Panc1 (cell line): ENCODE measurements around the gene TLE7. TPM values are rescaled to one million over a fixed set of nuclear protein-coding genes. Genes with fewer than 3 reads are reported as not detected.

Experiments used
- ATAC-seq: fragments of 200-7000 bp; cut with Tn5 transposase; 2 replicates; pipeline ENCODE4 v1.9.1; 2020; ENCODE audit warnings: mild to moderate bottlenecking, moderate library complexity
- BruUV-seq: library from RNA; stranded (reverse); fragments of 400-500 nt; replicated peaks from 2 replicates; lab custom pipeline; 2021; lab: Mats Ljungman, UMichigan
- CTCF ChIA-PET: fragments of 300-600 bp; sonication (Branson Sonifier 250); formaldehyde crosslinking; loops from one replicate; lab custom pipeline; 2022; ENCODE audit warnings: antibody characterized with exemption; lab: Charles Lee
- POLR2A ChIA-PET: fragments of 300-600 bp; sonication (Branson Sonifier 250); formaldehyde crosslinking; loops from one replicate; lab custom pipeline; 2022; ENCODE audit warnings: antibody characterized with exemption; lab: Charles Lee
- DNase-seq: peaks from one replicate; pipeline ENCODE4 v3.0.0-alpha.2; 2010; ENCODE audit warnings: low read depth, low spot score
- H3K27ac ChIP-seq: 2 replicates; pipeline ENCODE4 v1.5.1; 2011; ENCODE audit warnings: mild to moderate bottlenecking, low read length, inconsistent platforms
- H3K27me3 ChIP-seq: fragments of 200-500 bp; sonication (Bioruptor generic); 2 replicates; pipeline ENCODE4 v1.6.0; 2014; ENCODE audit warnings: low read length, inconsistent platforms; ENCODE audit not compliant: control insufficient read depth, insufficient read depth
- H3K36me3 ChIP-seq: fragments of 200-500 bp; sonication (Bioruptor generic); 2 replicates; pipeline ENCODE4 v1.5.1; 2014; ENCODE audit warnings: inconsistent platforms, mild to moderate bottlenecking, low read length, moderate library complexity; ENCODE audit not compliant: control insufficient read depth, insufficient read depth
- H3K4me1 ChIP-seq: 2 replicates; pipeline ENCODE4 v1.5.1; 2011; ENCODE audit warnings: inconsistent platforms, mild to moderate bottlenecking, low read length, moderate library complexity; ENCODE audit not compliant: control insufficient read depth, insufficient read depth
- H3K4me3 ChIP-seq, 2 experiments: 2 replicates each; pipeline ENCODE4 v1.5.1; 2011 to 2012; ENCODE audit warnings: low read depth in 2 of 2, low read length in 2 of 2, mild to moderate bottlenecking in 2 of 2, inconsistent platforms in 1 of 2, moderate library complexity in 1 of 2
- H3K9me3 ChIP-seq: fragments of 200-500 bp; sonication (Bioruptor generic); 2 replicates; pipeline ENCODE4 v1.5.1; 2014; ENCODE audit warnings: low read depth, mild to moderate bottlenecking, inconsistent platforms, low read length, moderate library complexity; ENCODE audit not compliant: control insufficient read depth, insufficient read depth
- CTCF ChIP-seq: fragments of 450-650 bp; IDR thresholded peaks from 2 replicates; pipeline ENCODE4 v1.5.1; 2017; ENCODE audit warnings: mild to moderate bottlenecking
- POLR2AphosphoS5 ChIP-seq: IDR thresholded peaks from 2 replicates; pipeline ENCODE4 v1.6.1; 2012; ENCODE audit warnings: mild to moderate bottlenecking, low read depth, low read length, moderate library complexity
- SIN3A ChIP-seq: IDR thresholded peaks from 2 replicates; pipeline ENCODE4 v1.6.1; 2012; ENCODE audit warnings: low read depth, mild to moderate bottlenecking, low read length, moderate library complexity, borderline replicate concordance; ENCODE audit not compliant: insufficient read depth
- TCF7L2 ChIP-seq: IDR thresholded peaks from 2 replicates; pipeline ENCODE4 v1.6.1; 2011; ENCODE audit warnings: mild to moderate bottlenecking, low read depth, low read length, inconsistent platforms
- in situ Hi-C: cut with HindIII; loops from 2 replicates; pipeline ENCODE4 v1.10.0; 2016; ENCODE audit warnings: low sequenced_read_pairs, low pct_unique_long_range_greater_than_20kb
- intact Hi-C: fragments of 100-400 bp; cut with micrococcal nuclease; formaldehyde crosslinking; loops from one replicate; pipeline ENCODE4 v1.10.0; 2022; ENCODE audit not compliant: unreplicated experiment
- total RNA-seq: library from RNA; stranded (reverse); gene quantifications from one replicate; pipeline ENCODE4 v1.2.1, GENCODE V29; 2021; ENCODE audit not compliant: unreplicated experiment
- TF ChIP-seq, protein P1 (sequence below), 2 experiments: IDR thresholded peaks; 2 replicates each; pipeline ENCODE4 v1.6.1; 2011 to 2012; ENCODE audit warnings: low read depth in 2 of 2, control low read depth in 1 of 2, low read length in 1 of 2, mild to moderate bottlenecking in 1 of 2, moderate library complexity in 1 of 2; ENCODE audit not compliant: insufficient read depth in 1 of 2

TLE7 gene
- total RNA-seq, 1 experiment from 2014 or later = not detected

- peaks cover 4% of the 10 kb centered on the region; the same call in 1 of the 2 replicates for H3K4me1 ChIP-seq
- POLR2A ChIA-PET = no interaction called here
- DNase-seq = no peak
- intact Hi-C loops = no loop called here
- in situ Hi-C loops = no loop called here
- CTCF ChIA-PET = interaction anchor here (0.6 kb wide), 1 partner anchor 642 kb away, joined by 3 read pairs; no protein-coding TSS in a partner anchor
- TF ChIP-seq, protein P1, sequence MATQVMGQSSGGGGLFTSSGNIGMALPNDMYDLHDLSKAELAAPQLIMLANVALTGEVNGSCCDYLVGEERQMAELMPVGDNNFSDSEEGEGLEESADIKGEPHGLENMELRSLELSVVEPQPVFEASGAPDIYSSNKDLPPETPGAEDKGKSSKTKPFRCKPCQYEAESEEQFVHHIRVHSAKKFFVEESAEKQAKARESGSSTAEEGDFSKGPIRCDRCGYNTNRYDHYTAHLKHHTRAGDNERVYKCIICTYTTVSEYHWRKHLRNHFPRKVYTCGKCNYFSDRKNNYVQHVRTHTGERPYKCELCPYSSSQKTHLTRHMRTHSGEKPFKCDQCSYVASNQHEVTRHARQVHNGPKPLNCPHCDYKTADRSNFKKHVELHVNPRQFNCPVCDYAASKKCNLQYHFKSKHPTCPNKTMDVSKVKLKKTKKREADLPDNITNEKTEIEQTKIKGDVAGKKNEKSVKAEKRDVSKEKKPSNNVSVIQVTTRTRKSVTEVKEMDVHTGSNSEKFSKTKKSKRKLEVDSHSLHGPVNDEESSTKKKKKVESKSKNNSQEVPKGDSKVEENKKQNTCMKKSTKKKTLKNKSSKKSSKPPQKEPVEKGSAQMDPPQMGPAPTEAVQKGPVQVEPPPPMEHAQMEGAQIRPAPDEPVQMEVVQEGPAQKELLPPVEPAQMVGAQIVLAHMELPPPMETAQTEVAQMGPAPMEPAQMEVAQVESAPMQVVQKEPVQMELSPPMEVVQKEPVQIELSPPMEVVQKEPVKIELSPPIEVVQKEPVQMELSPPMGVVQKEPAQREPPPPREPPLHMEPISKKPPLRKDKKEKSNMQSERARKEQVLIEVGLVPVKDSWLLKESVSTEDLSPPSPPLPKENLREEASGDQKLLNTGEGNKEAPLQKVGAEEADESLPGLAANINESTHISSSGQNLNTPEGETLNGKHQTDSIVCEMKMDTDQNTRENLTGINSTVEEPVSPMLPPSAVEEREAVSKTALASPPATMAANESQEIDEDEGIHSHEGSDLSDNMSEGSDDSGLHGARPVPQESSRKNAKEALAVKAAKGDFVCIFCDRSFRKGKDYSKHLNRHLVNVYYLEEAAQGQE (IDR thresholded peaks at IDR 0.05; ENCODE audit: insufficient read depth in 1 of 2, low read depth in 2 of 2, low read length in 1 of 2) = no peak
- no peak for TF ChIP-seq POLR2AphosphoS5
- TF ChIP-seq CTCF = no peak
- no peak for TF ChIP-seq TCF7L2
- TF ChIP-seq SIN3A = no peak
- no peaks in the 10 kb centered on the region for H3K36me3 ChIP-seq
- H3K27ac ChIP-seq = no peak overlapping the region
- ATAC-seq = no peak
- no peak overlapping the region for H3K4me3 ChIP-seq
- BruUV-seq = no TSS peak
- H3K9me3 ChIP-seq = no peaks in the 10 kb centered on the region
- H3K27me3 ChIP-seq = no peaks in the 10 kb centered on the region
Observed at GRCh38 chr16:71423016-71423415, 18.8 kb downstream of the TLE7 start.

DNA sequence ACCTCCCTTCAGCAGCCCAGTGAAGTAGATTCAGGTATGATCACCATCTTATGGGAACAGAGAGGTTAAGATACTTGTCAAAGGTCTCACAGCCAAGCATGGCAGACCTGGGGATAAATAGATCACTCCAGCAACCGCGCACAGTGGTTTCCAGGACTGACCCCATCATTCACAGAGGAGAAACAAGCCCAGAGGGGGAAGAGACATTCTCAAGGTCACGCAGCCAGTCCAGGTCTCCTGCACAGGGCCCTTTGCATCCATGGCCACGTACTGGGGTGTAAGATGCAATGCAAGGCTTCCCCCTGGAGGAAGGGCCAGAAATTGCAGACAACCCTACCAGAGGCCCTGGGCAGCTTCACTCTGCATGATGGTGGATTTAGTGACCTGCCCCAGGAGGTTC lies 19.9 kb downstream of the TLE7 start:
- no peaks in the 10 kb centered on the region for H3K36me3 ChIP-seq
- no peaks in the 10 kb centered on the region for H3K9me3 ChIP-seq
- in situ Hi-C loops (no loop called here), intact Hi-C loops (no loop called here)
- no peaks in the 10 kb centered on the region for H3K27me3 ChIP-seq
- ATAC-seq = no peak
- CTCF ChIA-PET = no interaction called here
- TF ChIP-seq POLR2AphosphoS5 = no peak
- no peak for TF ChIP-seq TCF7L2
- TF ChIP-seq, protein P1 (IDR thresholded peaks at IDR 0.05; ENCODE audit: insufficient read depth in 1 of 2, low read depth in 2 of 2, low read length in 1 of 2) = no peak
- peak; percentile 67 for TF ChIP-seq CTCF
- TF ChIP-seq SIN3A = no peak
- POLR2A ChIA-PET = no interaction called here
- H3K4me3 ChIP-seq = no peak overlapping the region
- H3K27ac ChIP-seq = no peak overlapping the region
- no TSS peak for BruUV-seq
- H3K4me1 ChIP-seq = no peaks in the 10 kb centered on the region
- DNase-seq = no peak
